ENCODE results near the gene PRUNE2.

Gene PRUNE2

DNA sequence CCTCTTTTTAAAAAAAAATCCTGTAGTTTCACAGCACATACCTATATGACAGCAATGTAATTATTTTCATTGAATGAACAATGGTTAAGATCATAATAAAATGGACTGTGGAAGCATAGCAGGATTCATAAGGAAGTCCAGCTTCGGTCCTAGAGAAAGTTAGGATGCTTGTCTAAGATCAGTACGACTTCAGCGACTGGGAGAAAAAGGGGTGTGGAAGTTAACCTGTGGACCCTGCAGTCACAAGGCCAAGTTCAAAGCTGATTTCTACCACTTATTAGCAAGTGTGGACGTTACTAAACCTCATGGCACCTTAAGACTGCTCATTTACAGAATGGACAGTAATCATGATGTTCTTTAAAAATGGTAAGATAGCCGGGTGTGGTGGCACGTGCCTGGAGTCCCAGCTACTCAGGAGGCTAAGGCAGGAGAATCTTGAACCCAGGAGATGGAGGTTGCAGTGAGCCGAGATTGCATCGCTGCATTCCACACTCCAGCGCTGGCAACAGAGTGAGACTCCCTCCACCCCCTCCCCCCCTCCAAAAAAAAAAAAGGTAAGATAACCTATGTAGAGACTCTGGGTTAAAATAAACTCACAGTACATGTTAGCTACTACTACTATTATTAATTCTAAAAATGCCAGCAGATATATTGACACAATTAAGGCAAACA is 213.3 kb downstream of the PRUNE2 start:
- no peak for DNase-seq (ENCODE audit: low read depth)
- no peak overlapping the region for H3K4me3 ChIP-seq (ENCODE audit: low read depth, low read length)
- in situ Hi-C loops (cut with HindIII; ENCODE audit: low sequenced_read_pairs) = no loop called here
- TF ChIP-seq, protein P1, sequence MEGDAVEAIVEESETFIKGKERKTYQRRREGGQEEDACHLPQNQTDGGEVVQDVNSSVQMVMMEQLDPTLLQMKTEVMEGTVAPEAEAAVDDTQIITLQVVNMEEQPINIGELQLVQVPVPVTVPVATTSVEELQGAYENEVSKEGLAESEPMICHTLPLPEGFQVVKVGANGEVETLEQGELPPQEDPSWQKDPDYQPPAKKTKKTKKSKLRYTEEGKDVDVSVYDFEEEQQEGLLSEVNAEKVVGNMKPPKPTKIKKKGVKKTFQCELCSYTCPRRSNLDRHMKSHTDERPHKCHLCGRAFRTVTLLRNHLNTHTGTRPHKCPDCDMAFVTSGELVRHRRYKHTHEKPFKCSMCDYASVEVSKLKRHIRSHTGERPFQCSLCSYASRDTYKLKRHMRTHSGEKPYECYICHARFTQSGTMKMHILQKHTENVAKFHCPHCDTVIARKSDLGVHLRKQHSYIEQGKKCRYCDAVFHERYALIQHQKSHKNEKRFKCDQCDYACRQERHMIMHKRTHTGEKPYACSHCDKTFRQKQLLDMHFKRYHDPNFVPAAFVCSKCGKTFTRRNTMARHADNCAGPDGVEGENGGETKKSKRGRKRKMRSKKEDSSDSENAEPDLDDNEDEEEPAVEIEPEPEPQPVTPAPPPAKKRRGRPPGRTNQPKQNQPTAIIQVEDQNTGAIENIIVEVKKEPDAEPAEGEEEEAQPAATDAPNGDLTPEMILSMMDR (IDR thresholded peaks at IDR 0.05; ENCODE audit: low read depth, low read length, missing control alignments) = no peak

DNA sequence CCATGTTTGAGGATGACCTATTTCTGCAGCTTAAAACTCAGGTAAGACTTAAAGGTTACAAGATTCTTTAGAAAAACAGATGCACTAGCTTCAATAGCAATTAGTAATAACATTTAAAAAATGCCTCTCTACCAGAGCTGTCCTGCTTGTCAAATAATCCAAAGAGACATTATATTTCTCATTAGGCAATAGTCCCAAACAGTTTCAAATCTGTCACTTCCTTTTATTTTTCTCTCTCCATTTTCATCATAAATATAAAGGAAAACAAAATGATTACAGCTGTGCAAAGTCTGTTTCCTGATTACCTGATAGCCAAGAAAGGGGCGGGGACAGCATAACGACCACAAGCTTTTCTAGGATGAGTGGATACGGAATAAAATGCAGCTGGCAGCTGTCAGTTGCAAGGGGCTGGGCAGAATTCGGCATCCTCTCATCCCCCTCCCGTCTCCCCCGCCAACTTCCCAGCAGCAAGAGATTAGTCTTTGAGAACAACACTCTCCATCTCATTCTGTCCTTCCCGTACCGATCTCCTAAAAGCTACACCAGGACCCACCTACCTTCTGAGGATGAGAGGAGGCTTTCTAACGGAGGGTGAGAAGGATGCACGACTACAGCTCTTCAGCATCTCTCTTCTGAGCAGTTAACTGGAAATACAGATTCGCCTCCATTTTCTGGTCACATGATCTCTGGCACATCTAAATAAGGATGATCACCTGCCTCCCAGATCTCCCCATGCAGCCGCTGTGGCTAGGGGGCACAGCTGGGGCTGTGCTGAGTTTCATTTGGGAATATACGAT is 214.2 kb downstream of the PRUNE2 start:
- TF ChIP-seq, protein P1 (IDR thresholded peaks at IDR 0.05; ENCODE audit: low read depth, low read length, missing control alignments) = no peak
- peak overlapping the region; percentile 40 for H3K4me3 ChIP-seq (ENCODE audit: low read depth, low read length)
- no peak for DNase-seq (ENCODE audit: low read depth)
- in situ Hi-C loops (cut with HindIII; ENCODE audit: low sequenced_read_pairs) = no loop called here

DNA sequence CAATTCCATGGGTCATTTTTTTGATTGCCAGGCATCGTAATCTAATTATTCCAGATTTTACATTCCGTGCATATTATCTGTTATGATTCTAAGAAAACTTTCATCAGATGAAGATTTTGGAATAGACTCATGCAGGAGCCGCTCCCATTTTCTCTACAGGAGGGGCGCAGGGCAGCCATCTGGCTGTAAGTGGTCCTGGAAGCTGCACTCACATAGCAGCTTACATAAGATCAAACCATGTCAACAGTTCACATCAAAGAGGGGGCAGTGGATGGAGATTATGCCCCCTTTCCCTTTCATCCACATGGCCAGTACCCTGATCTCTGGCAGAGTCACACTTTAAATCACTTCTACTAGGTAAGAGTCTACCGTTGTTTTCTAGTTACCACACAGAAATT is 214.9 kb downstream of the PRUNE2 start:
- DNase-seq (ENCODE audit: low read depth) = no peak
- in situ Hi-C loops (cut with HindIII; ENCODE audit: low sequenced_read_pairs) = no loop called here
- no peak overlapping the region for H3K4me3 ChIP-seq (ENCODE audit: low read depth, low read length)
- TF ChIP-seq, protein P1 (IDR thresholded peaks at IDR 0.05; ENCODE audit: low read depth, low read length, missing control alignments) = no peak

DNA sequence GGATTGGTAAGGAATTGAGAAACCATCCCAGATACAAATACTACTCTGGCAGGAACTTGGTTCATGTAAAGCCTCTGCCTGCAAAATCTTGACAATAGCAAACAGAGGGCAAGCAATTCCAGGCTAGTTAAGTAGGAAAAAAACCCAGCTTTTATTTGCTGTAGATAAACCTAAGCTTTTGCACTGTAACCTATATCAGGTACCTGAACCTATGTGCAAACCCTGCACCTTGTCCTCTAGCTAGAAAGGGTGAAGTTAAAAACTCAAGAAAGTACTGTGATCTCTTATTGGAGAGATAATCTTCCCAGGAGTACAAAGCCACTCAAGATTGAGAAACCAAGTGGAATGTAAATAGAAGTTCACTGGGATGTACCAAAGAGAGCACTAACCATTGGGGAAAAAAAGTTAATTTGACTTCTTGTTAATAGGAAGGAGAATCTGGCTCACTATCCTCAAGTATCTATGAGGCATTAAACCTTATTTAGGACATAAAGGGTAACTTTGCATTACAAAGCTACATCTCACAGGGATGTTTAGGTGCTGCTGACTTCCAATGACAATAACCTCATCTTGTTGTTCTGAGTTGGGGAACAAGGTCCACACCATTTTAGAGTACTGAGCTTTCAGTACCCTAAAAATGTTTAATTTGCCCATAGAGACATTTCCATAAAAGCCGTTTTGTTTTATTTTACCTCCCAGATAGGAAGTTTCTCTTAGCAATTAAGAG is 215.5 kb downstream of the PRUNE2 start:
- no peak overlapping the region for H3K4me3 ChIP-seq (ENCODE audit: low read depth, low read length)
- in situ Hi-C loops (cut with HindIII; ENCODE audit: low sequenced_read_pairs) = no loop called here
- DNase-seq (ENCODE audit: low read depth) = no peak
- TF ChIP-seq, protein P1 (IDR thresholded peaks at IDR 0.05; ENCODE audit: low read depth, low read length, missing control alignments) = no peak

DNA sequence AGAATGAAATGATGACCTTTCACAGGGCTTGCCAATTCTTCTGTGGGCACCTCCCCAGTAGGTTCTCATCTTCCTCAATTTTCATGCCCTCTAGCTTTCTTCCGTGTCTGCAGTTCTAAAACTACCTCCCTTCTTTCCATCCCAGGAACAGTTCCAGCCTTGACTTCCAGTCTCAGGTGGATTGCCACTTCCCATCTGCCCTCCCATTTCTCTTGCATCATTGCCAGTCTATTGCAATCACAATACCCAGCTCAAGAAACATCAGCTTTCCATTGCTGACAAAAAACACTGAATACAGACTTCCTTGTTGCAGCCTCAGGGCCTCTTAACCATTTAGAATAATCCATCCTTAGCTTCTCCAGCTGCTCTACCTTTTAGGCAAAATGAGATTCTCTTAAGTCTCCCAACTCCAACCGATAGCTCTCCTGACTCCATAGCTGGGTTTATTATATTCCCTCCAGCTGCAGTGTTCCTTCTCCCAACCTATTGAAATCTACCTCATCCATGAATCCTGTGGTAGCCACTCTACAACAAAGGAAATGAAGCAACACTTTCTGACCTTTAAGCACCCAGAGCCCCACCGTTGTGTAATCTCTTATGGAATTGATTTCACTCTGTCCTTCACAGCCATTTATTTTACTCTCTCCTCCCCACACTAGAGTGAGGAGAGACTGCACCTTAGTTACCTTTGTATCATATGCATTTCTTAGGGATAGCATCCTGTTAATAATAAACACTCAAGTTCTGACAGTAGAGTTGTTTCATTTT is 217.3 kb downstream of the PRUNE2 start:
- DNase-seq (ENCODE audit: low read depth) = no peak
- no peak overlapping the region for H3K4me3 ChIP-seq (ENCODE audit: low read depth, low read length)

More for the DNA sequence above, 217.3 kb downstream of the PRUNE2 start:
- TF ChIP-seq, protein P1 (IDR thresholded peaks at IDR 0.05; ENCODE audit: low read depth, low read length, missing control alignments) = no peak
- in situ Hi-C loops (cut with HindIII; ENCODE audit: low sequenced_read_pairs) = no loop called here

Measured in astrocyte of the cerebellum (primary cell).